AG09309 (cell line): Measurements from ENCODE around the gene CALML4.
"Not testable (repeated sequence)": the region's sequence is repeated elsewhere in the genome, so short reads cannot be mapped to it uniquely, and the experiment has no call there.

Source experiments
- DNase-seq: peaks from one replicate; pipeline ENCODE4 v3.0.0-alpha.2; 2010; ENCODE audit warnings: low read depth
- H3K4me3 ChIP-seq: 2 replicates; pipeline ENCODE4 v1.5.1; 2011; ENCODE audit warnings: mild to moderate bottlenecking, low read depth, low read length, moderate library complexity; ENCODE audit not compliant: control insufficient read depth
- CTCF ChIP-seq: IDR thresholded peaks from 2 replicates; pipeline ENCODE4 v1.5.1; 2011; ENCODE audit warnings: mild to moderate bottlenecking, low read depth, low read length, inconsistent platforms; ENCODE audit not compliant: insufficient read depth, control insufficient read depth; ENCODE audit errors: missing control alignments

Gene CALML4

GRCh38 chr15:68207176-68207935, 2.2 kb upstream of the CALML4 start:
- no peak overlapping the region for H3K4me3 ChIP-seq
- TF ChIP-seq CTCF, result no peak
- no peak for DNase-seq

- H3K4me3 ChIP-seq, result no peak overlapping the region
- TF ChIP-seq CTCF, result no peak
- no peak for DNase-seq
These were observed 1.6 kb upstream of the CALML4 start for GRCh38 chr15:68206711-68207151.

GRCh38 chr15:68205954-68206539, 915 bp upstream of the CALML4 start:
- H3K4me3 ChIP-seq, result no peak overlapping the region
- no peak for DNase-seq
- no peak for TF ChIP-seq CTCF

- no peak for DNase-seq
- no peak overlapping the region for H3K4me3 ChIP-seq
- no peak for TF ChIP-seq CTCF
These were observed 419 bp upstream of the CALML4 start for GRCh38 chr15:68205558-68205944.

- TF ChIP-seq CTCF, result no peak
- H3K4me3 ChIP-seq, result no peak overlapping the region
- DNase-seq, result no peak
These were observed 771 bp downstream of the CALML4 start for GRCh38 chr15:68204361-68204760.

- DNase-seq, result no peak
- no peak for TF ChIP-seq CTCF
- H3K4me3 ChIP-seq, result no peak overlapping the region
These were observed 1.2 kb downstream of the CALML4 start for GRCh38 chr15:68203956-68204355.

GRCh38 chr15:68203486-68203885, 1.6 kb downstream of the CALML4 start:
- TF ChIP-seq CTCF, result no peak
- DNase-seq, result no peak
- no peak overlapping the region for H3K4me3 ChIP-seq

GRCh38 chr15:68202994-68203393, 2.1 kb downstream of the CALML4 start:
- DNase-seq, H3K4me3 ChIP-seq: not testable (repeated sequence)
